ENCODE data around the gene ANKS1B. TPM values are rescaled to one million over a fixed set of nuclear protein-coding genes. Genes with fewer than 3 reads are reported as not detected.

The ANKS1B gene
- total RNA-seq, 6 experiments from 2014 or later: 0.31 to 0.66 (median 0.37) TPM

DNA sequence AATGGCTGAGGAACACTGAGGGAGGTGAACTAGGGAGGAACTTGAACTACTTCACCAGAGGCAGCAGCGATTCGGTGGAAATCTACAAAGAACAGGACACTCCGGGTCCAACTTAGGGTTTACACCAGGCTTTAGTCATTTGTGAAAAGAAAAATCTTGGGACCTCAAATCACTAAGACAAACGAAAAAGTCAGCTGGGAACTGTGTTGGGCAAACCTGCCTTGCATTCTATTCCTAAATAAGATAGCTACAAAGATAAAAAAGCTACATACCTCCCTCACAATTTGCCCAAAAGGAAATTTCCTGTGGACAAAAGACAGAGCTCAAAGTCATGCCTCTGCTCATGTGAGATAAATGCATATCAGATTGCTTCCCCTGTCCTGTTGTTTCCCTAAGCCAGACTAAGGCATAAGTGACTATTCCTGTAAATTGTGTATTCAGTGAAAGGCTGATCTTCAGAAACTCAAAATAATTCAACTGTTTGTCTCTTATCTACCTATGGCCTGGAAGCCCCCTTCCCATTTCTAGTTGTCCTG, 1233.1 kb downstream of the ANKS1B start:
- no peak for DNase-seq
- Mint-ChIP-seq H3K9me3 (no peaks in the 10 kb centered on the region), H3K4me3 (no peak overlapping the region), H3K36me3 (ENCODE audit: low read depth) (peaks cover 5% of the 10 kb centered on the region; the same call in 1 of the 2 replicates), H3K27ac (peak overlapping the region; percentile 85), H3K4me1 (ENCODE audit: low read depth) (peaks cover 58% of the 10 kb centered on the region), H3K27me3 (ENCODE audit: insufficient read depth) (peaks cover 3% of the 10 kb centered on the region; the same call in 1 of the 2 replicates)
- TF ChIP-seq, protein P1, sequence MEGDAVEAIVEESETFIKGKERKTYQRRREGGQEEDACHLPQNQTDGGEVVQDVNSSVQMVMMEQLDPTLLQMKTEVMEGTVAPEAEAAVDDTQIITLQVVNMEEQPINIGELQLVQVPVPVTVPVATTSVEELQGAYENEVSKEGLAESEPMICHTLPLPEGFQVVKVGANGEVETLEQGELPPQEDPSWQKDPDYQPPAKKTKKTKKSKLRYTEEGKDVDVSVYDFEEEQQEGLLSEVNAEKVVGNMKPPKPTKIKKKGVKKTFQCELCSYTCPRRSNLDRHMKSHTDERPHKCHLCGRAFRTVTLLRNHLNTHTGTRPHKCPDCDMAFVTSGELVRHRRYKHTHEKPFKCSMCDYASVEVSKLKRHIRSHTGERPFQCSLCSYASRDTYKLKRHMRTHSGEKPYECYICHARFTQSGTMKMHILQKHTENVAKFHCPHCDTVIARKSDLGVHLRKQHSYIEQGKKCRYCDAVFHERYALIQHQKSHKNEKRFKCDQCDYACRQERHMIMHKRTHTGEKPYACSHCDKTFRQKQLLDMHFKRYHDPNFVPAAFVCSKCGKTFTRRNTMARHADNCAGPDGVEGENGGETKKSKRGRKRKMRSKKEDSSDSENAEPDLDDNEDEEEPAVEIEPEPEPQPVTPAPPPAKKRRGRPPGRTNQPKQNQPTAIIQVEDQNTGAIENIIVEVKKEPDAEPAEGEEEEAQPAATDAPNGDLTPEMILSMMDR (IDR thresholded peaks at IDR 0.05): no peak

DNA sequence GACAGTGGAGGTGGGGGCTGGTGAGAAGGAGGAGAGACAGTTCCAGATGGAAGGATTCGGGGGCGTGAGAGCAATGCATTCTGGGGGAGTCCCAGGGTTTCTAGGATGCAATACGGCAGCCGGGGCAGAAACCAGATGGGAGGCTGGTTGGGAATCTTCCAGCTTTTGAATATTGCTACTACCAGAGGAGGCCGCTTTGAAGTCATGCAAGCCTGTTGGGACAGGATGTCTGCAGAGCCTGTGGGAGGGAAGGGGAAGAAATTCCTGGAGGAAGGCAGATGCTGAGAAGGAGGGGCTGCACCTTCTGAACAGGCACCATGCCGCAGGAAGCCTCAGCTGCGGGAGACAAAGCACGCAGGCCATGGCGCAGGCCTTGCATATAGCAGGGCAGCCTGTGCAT, 1234.2 kb downstream of the ANKS1B start:
- no peak overlapping the region for H3K4me3 Mint-ChIP-seq
- TF ChIP-seq, protein P1 (IDR thresholded peaks at IDR 0.05): no peak
- H3K27me3 Mint-ChIP-seq (ENCODE audit: insufficient read depth): peaks cover 5% of the 10 kb centered on the region
- peaks cover 58% of the 10 kb centered on the region for H3K4me1 Mint-ChIP-seq (ENCODE audit: low read depth)
- H3K36me3 Mint-ChIP-seq (ENCODE audit: low read depth): peaks cover under 1% of the 10 kb centered on the region; the same call in 1 of the 2 replicates
- H3K9me3 Mint-ChIP-seq: no peaks in the 10 kb centered on the region
- H3K27ac Mint-ChIP-seq: no peak overlapping the region
- no peak for DNase-seq

DNA sequence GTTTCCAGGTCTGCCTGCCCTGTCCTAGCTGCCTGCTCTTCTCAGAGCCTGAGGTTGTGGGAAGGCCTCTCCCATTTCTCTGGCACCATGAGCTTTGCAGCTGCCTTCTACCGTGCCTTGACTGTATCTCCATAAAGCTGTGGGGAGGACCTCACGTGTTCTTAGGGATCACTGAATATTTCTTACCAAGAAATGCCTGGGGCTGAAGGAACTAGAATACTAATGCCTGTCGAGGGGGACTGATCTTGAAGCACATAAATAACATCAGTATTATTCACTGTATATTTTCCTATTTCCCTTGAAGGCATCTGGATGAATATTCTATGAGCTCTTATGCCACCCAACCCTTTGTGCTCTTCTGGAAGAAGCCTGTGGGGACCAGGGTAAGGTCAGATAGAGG, 1236.3 kb downstream of the ANKS1B start:
- TF ChIP-seq, protein P1 (IDR thresholded peaks at IDR 0.05): no peak
- Mint-ChIP-seq H3K27ac (no peak overlapping the region), H3K4me1 (ENCODE audit: low read depth) (peaks cover 37% of the 10 kb centered on the region), H3K36me3 (ENCODE audit: low read depth) (no peaks in the 10 kb centered on the region), H3K9me3 (no peaks in the 10 kb centered on the region), H3K4me3 (no peak overlapping the region), H3K27me3 (ENCODE audit: insufficient read depth) (peaks cover 5% of the 10 kb centered on the region)
- DNase-seq: no peak

DNA sequence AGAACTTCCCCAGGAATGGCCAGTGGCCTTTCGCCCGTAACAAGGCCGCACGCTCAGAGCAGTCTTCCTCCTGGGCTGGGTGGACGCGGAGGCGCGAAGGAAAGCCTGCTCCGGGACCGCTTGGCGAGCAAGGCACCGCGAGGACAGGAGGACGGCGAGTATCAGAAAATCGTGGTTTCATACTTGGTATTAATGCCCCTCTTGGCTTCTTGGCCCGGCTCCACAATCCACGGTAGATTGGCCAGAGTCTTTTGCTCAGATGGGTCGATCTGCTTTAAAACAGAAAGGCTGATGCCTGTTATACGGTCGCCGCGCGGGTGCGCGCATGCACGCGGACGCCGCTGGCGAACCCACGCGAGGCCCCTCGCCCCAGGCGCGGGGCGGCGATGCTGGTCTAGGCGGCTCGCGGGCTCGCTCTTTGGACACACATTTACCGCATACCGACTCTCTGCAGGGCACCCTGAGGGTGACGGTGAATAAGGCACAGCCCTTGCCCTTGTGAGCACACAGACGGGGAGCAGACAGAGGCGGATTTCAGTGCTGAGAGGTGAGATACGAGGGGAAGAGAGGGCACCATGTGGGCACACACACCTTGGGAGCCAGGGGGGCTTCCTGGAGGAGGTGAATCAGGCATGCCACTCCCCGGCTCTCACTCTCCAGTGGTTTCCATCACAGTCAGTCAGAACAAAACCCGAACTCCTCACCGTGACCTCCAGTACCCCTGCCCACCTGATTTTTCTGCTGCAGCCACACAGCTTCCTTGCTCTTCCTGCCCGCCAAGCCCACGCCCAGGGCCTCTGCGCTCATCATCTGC, 1239.0 kb downstream of the ANKS1B start:
- peaks cover 8% of the 10 kb centered on the region for H3K36me3 Mint-ChIP-seq (ENCODE audit: low read depth)
- H3K4me3 Mint-ChIP-seq: peak overlapping the region; percentile 75
- H3K27me3 Mint-ChIP-seq (ENCODE audit: insufficient read depth): peaks cover 5% of the 10 kb centered on the region

DNA sequence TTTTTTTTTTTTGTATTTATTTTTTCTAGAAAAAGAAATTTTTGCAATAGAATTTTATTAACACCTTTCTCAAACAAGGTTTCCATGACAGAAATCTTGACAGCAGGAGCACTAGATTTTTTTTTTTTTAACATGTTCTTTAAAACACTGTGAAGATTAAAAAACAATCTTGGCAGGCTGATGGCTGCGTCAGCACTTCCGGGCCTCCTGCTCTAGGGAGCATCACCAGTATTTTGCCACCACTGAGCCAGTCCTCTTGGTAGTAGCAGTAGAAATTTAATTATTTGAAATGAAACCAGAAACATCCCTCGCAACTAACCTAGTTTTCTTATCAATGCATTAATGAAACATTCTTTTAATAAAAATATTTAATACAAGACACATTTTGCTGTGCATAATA, 1240.1 kb downstream of the ANKS1B start:
- Mint-ChIP-seq H3K36me3 (ENCODE audit: low read depth) (peaks cover 11% of the 10 kb centered on the region), H3K4me1 (ENCODE audit: low read depth) (peaks cover 20% of the 10 kb centered on the region), H3K27me3 (ENCODE audit: insufficient read depth) (peaks cover 1% of the 10 kb centered on the region; the same call in 1 of the 2 replicates), H3K4me3 (no peak overlapping the region), H3K9me3 (peaks cover 8% of the 10 kb centered on the region), H3K27ac (no peak overlapping the region)
- TF ChIP-seq, protein P1 (IDR thresholded peaks at IDR 0.05): no peak
- DNase-seq: no peak

More for the DNA sequence above, 1239.0 kb downstream of the ANKS1B start:
- Mint-ChIP-seq H3K27ac (no peak overlapping the region), H3K4me1 (ENCODE audit: low read depth) (peaks cover 27% of the 10 kb centered on the region), H3K9me3 (peaks cover 8% of the 10 kb centered on the region)
- TF ChIP-seq, protein P1 (IDR thresholded peaks at IDR 0.05): no peak
- no peak for DNase-seq
